GM08714 (cell line): ENCODE results near the gene MGRN1.

Source experiments
- H3K4me3 ChIP-seq: fragments of 200-500 bp; sonication (Bioruptor generic); 2 replicates; pipeline ENCODE4 v1.5.1; 2014; ENCODE audit warnings: mild to moderate bottlenecking, low read length, inconsistent platforms
- ZNF274 ChIP-seq: IDR thresholded peaks from 2 replicates; pipeline ENCODE4 v1.6.1; 2012; ENCODE audit warnings: mild to moderate bottlenecking, low read depth, low read length

The MGRN1 gene

DNA sequence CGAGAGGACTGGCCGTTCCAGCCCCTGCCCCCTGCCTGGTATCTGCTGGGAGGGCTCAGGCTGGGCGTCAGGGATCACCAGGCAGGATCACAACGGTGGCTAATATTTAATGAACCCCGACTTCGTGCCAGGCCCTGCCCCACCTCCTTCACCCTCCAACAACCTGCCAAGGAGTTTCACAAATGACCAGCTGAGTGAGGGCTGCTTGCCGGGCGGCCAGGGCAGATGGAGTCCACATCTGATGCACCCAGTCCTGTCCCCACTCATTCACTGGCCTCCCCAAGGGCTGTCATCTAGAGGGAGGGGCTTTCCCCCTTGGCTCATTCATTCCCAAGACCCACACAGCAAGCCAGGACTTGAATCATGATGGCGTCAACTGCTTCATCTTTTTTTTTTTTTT is 27.5 kb upstream of the MGRN1 start:
- TF ChIP-seq ZNF274, result no peak
- no peak overlapping the region for H3K4me3 ChIP-seq

- TF ChIP-seq ZNF274, result no peak
- no peak overlapping the region for H3K4me3 ChIP-seq
Measured at GRCh38 chr16:4599037-4599436, 25.6 kb upstream of the MGRN1 start.

GRCh38 chr16:4599545-4599944 is 25.1 kb upstream of the MGRN1 start:
- TF ChIP-seq ZNF274, result no peak
- no peak overlapping the region for H3K4me3 ChIP-seq

GRCh38 chr16:4601036-4601863 is 23.4 kb upstream of the MGRN1 start:
- no peak overlapping the region for H3K4me3 ChIP-seq
- no peak for TF ChIP-seq ZNF274

DNA sequence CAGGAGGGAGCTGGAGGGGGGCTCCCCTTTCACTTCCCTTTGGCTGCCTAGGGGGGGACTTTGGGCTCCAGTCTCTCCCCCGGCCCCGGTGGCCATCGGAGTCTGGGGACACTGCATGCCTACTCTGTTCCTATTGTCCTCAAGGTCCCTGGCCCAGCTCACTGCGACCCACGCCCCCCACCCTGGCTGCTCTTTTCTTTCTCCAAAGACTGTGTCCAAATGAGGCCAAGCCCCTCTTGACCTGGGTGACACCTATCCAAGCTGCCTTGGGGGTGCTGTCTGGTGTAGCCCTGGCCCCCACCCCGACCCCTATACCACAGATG is 22.8 kb upstream of the MGRN1 start:
- TF ChIP-seq ZNF274, result no peak
- H3K4me3 ChIP-seq, result no peak overlapping the region

- no peak for TF ChIP-seq ZNF274
- no peak overlapping the region for H3K4me3 ChIP-seq
Measured at GRCh38 chr16:4602331-4602730, 22.3 kb upstream of the MGRN1 start.

DNA sequence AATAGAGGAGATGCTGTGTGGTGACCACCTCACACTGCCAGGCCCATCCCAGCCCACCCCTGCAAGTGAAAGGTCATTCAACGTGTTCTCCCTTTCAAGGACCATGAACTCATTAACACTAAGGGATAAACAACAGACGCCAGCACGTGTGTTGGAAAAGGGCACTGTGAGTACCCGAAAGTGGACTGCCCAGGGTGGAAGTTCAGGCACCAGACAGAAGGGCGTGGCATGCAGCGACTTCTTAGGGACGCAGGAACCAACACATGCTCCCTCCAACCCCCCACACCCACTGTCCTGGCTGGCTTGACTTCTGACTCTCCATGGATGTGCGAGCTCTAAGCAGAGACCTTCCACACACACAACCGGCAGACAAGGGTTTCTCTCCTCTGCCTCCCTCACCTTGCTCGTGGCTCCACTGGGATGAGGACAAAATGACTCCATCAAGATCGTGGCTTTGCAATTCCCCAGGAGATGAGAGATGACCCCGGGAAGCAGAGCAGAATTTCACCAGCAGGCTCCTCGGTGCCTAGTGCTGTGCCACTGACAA is 20.9 kb upstream of the MGRN1 start:
- TF ChIP-seq ZNF274, result no peak
- no peak overlapping the region for H3K4me3 ChIP-seq

DNA sequence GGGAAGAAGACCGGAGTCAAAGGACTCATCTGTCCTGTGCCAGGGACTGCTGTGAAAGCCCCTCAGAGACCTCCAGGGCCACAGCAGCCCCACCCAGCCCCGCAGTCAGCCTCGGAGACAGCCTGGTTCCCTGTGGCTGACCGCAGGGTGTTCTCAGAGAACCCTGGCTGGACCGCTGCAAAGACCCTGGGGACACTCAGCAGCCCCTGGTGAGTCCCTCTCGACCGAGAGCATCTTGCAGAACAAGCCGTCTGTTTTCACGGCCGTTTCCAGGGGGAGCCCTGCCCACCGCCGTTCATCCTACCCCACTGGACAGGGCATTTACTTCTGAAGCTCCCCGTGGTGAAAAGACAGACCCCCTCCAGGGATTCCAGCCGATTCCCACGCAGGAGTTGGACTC is 20.2 kb upstream of the MGRN1 start:
- no peak overlapping the region for H3K4me3 ChIP-seq
- no peak for TF ChIP-seq ZNF274

- no peak for TF ChIP-seq ZNF274
- H3K4me3 ChIP-seq, result no peak overlapping the region
Measured at GRCh38 chr16:4606354-4606753, 18.3 kb upstream of the MGRN1 start.

DNA sequence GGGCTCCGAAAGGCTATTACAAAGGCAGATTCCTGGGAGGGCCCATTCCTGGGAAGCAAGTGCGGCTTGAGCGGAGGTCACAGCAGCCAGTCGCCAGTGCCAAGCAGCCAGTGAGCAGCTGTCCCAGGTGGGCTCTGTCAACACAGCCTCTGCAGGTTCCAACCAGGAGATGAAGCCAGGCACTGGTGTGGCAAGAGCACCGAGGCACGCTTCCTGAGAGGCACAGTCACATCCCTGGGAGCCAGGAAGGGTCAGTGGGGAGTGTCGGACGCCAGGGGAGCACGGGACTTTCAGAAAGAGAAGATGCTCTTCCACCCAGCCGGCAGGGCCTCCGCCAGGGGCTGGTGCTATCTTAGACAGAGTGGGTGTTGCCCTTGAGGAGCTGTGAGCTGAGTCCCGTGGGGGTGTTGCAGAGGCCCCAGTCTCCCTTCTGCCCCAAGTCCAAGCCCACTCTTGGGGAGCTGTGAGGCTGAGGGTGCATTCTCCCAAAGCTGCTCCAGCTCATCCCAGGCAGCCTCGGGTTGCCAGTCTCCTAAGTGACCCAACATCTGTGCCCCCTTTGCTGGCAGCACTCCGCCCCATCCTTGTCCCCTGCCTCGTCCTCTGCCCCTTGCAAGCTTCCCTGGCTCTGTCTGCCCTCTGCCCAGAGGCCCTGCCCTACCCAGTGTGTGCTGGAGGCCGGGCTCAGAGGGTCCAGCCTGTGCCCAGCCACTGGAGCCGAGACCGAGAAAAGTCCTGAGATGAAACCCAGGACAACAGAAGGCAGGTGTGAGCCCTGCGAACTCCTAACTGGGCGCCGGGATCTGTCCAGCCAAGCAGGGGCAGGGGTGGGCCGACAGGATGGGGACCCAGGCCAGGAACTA is 16.6 kb upstream of the MGRN1 start:
- no peak overlapping the region for H3K4me3 ChIP-seq
- TF ChIP-seq ZNF274, result no peak

GRCh38 chr16:4608704-4608980 is 16.0 kb upstream of the MGRN1 start:
- no peak for TF ChIP-seq ZNF274
- no peak overlapping the region for H3K4me3 ChIP-seq

DNA sequence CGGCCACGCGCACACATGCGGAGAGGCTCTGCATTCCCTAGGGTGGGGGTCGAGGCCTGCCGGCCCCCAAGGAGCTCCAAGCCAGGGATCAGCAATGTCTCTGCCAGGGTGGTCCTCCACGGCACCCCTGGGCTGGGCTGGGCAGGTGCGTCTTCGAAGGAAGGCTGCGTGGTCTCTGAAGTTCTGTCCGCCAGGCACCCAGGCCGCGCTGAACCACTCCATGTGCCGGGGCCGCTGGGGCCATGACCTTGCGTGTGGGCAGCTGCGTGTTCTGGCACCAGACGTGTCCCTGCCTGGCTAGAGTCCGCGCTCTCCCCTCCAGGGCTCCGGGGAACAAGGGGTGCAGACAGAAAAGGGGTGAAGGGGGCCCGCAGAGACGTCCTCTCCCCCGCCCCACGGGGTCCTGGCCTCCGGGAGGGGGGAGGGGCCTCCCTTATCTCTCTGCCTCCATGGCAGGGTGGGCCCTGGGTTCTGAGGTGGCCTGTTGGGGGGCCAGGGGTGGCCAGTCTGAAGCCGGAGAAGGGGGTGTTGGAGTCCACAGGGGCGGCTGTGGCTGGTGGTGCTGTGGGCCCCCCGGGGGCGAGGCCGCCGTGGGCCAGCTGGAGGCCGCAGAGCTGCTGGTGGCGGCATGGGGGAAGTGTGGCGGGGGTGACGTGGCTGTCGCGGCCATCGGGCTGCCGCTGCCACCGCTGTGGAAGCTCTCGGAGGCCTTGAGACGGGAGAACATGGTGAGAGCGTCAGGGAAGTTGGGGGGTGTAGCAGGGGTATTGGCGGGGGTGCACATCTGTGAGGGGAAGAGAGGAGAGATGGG is 15.2 kb upstream of the MGRN1 start:
- TF ChIP-seq ZNF274, result no peak
- H3K4me3 ChIP-seq, result no peak overlapping the region

DNA sequence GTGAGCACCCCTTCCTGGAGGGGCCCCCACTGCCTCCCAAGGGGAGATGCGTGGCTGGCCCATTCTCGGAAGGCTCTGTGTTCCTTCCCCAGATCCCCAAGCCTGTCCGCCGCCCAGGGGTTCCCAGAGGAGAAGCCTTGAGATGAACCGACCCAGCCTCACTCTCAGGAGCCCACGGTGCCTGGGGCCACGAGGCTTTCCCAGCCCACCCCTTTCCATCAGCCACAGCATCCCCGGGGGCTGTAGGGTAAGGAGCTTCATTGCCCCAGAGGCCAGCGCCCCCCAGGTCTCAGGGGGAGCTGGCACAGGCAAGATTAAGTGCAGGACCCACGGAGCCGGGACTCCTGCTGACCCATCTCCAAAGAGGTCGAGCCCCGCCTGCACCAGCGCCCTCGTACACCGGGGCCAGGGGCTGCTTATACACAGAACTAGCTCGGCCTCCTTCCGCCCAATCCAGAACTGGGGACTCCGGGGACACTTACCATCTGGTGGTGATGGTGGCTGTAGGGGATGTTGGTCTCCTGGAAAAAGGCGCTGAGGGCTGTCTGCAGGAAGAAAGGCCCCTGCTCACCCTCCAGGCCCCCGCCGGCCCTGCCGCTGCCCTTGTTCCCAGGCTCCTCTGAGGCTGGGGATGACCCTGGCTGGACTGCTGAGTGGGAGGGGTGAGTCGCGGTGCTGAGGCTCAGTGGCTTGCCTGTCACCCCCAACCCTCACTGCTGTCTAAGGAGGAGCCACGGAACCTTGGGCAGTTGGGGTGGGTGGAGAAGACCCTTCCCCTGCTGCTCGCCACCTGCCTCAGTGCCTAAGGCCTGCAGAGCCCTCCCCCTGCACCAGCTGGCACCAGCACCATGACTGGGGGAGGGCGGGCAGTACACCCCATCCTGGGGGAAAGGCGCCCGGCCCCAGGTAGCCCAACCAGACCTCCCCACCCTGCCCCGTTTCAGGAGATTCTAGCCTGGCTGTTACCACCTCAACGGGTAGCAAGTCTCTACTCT is 14.3 kb upstream of the MGRN1 start:
- no peak for TF ChIP-seq ZNF274
- H3K4me3 ChIP-seq, result no peak overlapping the region

DNA sequence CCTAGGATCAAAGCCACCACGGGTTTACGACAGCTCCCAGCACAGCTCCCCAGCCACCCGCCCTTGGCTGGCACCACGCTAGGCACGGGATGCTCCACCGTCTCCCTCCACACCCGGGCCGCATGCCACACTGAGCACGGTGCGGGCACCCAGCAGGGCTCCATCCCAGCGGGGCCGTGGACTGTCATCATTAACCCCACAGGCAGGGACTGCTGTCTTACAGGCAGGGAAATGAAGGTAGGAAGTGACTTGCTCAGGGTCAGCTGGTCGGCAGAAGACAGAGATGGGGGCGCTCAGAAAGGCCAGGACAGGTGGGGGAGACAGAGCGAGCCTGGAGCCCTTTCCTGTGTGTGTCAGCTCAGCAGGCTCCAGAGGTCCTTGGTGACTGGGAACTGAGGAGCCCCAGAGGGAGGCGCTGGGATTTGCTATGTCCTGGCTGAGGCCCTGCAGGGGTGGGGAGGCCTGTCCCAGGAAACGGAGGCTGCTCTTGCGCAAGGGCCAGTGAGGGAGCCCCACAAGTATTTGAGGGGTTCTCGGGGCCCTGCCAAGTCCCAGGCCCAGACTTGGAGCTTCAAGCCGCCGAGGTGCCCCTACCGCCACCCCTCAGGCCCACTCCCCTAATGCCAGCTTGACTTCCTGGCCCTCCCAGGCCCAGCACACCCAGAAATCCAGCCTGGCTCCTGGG is 13.1 kb upstream of the MGRN1 start:
- TF ChIP-seq ZNF274, result no peak
- no peak overlapping the region for H3K4me3 ChIP-seq
